GM18861 (cell line): ENCODE measurements around the gene TRPV3.
"Not testable (repeated sequence)": the region's sequence is repeated elsewhere in the genome, so short reads cannot be mapped to it uniquely, and the experiment has no call there.

ENCODE experiments used
- ATAC-seq: cut with Tn5 transposase; IDR thresholded peaks from one replicate; pipeline ENCODE4 v1.9.1; 2021; ENCODE audit not compliant: unreplicated experiment

Gene TRPV3

GRCh38 chr17:3475812-3476610 is 81.6 kb downstream of the TRPV3 start, which contains the start of gene ASPA:
Gene ASPA (plus strand): TSS chr17:3475997. CDS start chr17:3476160, 163 bp downstream.
- no peak for ATAC-seq

DNA sequence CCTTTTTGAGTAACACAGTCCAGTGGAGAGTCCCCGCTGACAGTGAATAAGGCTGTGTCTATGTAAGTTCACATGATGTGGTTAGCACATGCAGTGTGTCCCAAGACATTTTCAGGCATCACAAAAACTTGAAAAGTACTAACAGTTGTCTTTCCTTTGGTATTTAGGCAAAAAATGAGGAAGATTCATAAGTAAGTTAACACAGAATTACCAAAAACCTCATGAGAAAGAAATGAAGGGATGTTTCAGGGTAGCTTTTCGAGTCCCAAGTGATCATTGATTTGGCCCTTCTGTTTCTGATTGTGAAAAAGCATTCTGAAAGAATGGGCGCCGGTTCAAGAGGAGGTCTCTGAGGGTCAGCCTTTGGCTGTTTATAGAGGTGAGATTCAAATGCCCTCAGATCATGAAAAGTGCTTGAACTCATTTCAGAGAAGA is 82.3 kb downstream of the TRPV3 start:
- ATAC-seq = no peak

DNA sequence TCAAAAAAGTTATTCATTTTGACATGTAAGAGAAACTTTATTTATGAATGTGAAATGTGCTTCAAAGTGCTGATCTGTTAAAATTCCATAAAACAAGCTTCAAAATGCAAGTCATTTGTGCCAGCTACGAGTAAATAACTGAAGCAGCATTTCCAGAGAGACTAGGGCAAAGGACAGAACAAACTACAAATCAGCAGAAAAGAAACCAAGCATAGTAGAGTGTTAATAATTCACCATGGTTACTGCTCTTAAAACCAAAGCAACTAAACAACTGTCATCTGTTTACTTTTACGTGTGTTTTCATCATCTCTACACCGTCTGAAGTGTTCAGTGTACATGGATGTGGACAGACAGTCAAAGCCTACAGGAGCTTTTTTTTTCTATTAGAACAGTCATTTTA is 83.4 kb downstream of the TRPV3 start:
- peak; percentile 51 for ATAC-seq

DNA sequence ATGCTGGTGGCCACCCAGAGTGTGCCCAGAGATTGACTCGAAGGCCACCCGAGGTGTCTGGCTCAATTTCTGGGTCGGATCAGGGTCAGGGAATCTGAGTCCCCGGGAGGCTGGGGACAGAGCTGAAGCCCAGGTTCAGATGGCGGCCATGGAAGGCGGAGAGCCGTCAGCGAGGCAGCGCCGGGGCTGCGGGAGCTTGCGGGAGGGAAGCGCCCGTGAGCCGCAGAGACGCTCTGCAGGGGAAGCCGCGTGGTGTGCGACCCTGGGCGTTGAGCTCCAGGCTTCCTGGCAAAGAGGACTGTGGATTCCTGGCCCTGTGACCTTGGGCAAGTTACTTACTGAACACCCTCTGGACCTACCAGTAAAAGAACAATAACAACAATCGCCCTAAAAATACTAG is 85.5 kb downstream of the TRPV3 start:
- no peak for ATAC-seq

GRCh38 chr17:3471599-3471998 is 86.0 kb downstream of the TRPV3 start, which contains the start of gene SPATA22:
Gene SPATA22 (minus strand): TSS chr17:3471819. CDS start chr17:3469325, 2,494 bp downstream.
- ATAC-seq = no peak

- no peak for ATAC-seq
These were observed 88.1 kb downstream of the TRPV3 start for GRCh38 chr17:3469529-3469928.

DNA sequence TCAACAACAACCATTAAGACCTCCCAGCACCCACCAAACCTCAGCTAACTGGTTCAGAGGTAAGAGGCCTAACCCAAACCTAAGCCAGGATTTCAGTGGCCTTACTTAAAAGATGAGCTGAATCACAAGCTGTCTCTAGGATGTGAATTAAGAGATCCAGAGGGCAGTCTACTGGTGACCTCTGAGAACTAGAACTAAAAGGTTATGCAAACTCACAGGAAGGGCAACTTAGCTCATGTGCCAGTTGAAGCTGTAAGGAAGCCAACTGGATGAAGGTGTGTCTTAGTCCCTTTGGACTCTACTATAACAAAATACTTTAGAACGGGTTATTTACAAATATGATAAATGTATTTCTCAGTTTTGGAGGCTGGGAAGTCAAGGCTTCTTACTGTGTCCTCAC is 91.3 kb downstream of the TRPV3 start:
- not testable (repeated sequence) for ATAC-seq
